GM23248 (cell line): ENCODE data around the gene MN1. TPM values are rescaled to one million over a fixed set of nuclear protein-coding genes. Genes with fewer than 3 reads are reported as not detected.

Experiments
- DNase-seq: peaks from one replicate; pipeline ENCODE4 v3.0.0-alpha.2; 2015
- H2AFZ ChIP-seq: fragments of 200-600 bp; sonication (generic); 2 replicates; pipeline ENCODE4 v1.6.1; 2016; ENCODE audit warnings: antibody characterized with exemption
- H3F3A ChIP-seq: fragments of 200-600 bp; sonication (generic); 2 replicates; pipeline ENCODE4 v1.6.1; 2016; ENCODE audit warnings: mild to moderate bottlenecking, antibody characterized with exemption, mixed run types; ENCODE audit not compliant: insufficient read depth
- H3K27ac ChIP-seq: fragments of 200-600 bp; sonication (generic); 2 replicates; pipeline ENCODE4 v1.5.1; 2016; ENCODE audit warnings: mild to moderate bottlenecking
- H3K27me3 ChIP-seq: fragments of 200-600 bp; sonication (generic); replicated peaks from 2 replicates; pipeline ENCODE4 v1.6.1; 2016; ENCODE audit warnings: mild to moderate bottlenecking; ENCODE audit not compliant: insufficient read depth
- H3K36me3 ChIP-seq: fragments of 200-600 bp; sonication (generic); 2 replicates; pipeline ENCODE4 v1.6.1; 2016; ENCODE audit warnings: low read depth, mild to moderate bottlenecking
- H3K4me1 ChIP-seq: fragments of 200-600 bp; sonication (generic); 2 replicates; pipeline ENCODE4 v1.6.1; 2016; ENCODE audit warnings: mild to moderate bottlenecking; ENCODE audit not compliant: insufficient read depth
- H3K4me2 ChIP-seq: fragments of 200-600 bp; sonication (generic); one replicate; pipeline ENCODE4 v1.6.1; 2016; ENCODE audit warnings: mild to moderate bottlenecking; ENCODE audit not compliant: unreplicated experiment
- H3K4me3 ChIP-seq: fragments of 200-600 bp; sonication (generic); 2 replicates; pipeline ENCODE4 v1.5.1; 2016; ENCODE audit warnings: mild to moderate bottlenecking
- H3K79me2 ChIP-seq: fragments of 200-600 bp; sonication (generic); 2 replicates; pipeline ENCODE4 v1.6.1; 2016; ENCODE audit warnings: mild to moderate bottlenecking; ENCODE audit not compliant: insufficient read depth
- H3K9ac ChIP-seq: fragments of 200-600 bp; sonication (generic); 2 replicates; pipeline ENCODE4 v1.6.1; 2016; ENCODE audit warnings: mild to moderate bottlenecking
- H3K9me2 ChIP-seq: fragments of 200-600 bp; sonication (generic); 2 replicates; pipeline ENCODE4 v1.6.1; 2016; ENCODE audit warnings: mixed run types, mild to moderate bottlenecking, moderate library complexity; ENCODE audit not compliant: insufficient read depth
- H3K9me3 ChIP-seq: fragments of 200-600 bp; sonication (generic); one replicate; pipeline ENCODE4 v1.6.1; 2017; ENCODE audit warnings: low read depth
- H4K20me1 ChIP-seq: fragments of 200-600 bp; sonication (generic); 2 replicates; pipeline ENCODE4 v1.6.0; 2016; ENCODE audit not compliant: insufficient read depth
- EZH2 ChIP-seq: fragments of 200-600 bp; sonication (generic); IDR thresholded peaks from 2 replicates; pipeline ENCODE4 v1.6.1; 2018; ENCODE audit warnings: antibody characterized with exemption, mild to moderate bottlenecking; ENCODE audit not compliant: insufficient read depth, poor library complexity, severe bottlenecking
- EZH2phosphoT487 ChIP-seq: fragments of 200-600 bp; sonication (generic); IDR thresholded peaks from 2 replicates; pipeline ENCODE4 v1.6.1; 2018; ENCODE audit warnings: antibody characterized with exemption, moderate library complexity, mild to moderate bottlenecking, low read depth; ENCODE audit not compliant: insufficient read depth
- WGBS, 2 experiments: methylation state at CpG; one replicate each; pipeline ENCODE4 v1.1.6; 2015 to 2017; ENCODE audit warnings: low lambda C conversion rate in 2 of 2, low coverage in 1 of 2; ENCODE audit errors: missing lambda C conversion rate in 2 of 2; 5-methylcytosine and 5-hydroxymethylcytosine counted together
- in situ Hi-C: fragments of 300-500 bp; cut with MboI; formaldehyde crosslinking; loops from 2 replicates; pipeline ENCODE4 v1.15.0; 2020
- polyA plus RNA-seq: library from polyadenylated mRNA; unstranded; fragments of >200 nt; fragmentation: Nextera tagmentation; extraction: Ambion mirVana; gene quantifications from 2 replicates; pipeline ENCODE4 v1.2.1, GENCODE V29; 2016
- total RNA-seq: library from RNA; depleted of rRNA; stranded (reverse); fragments of >200 nt; shearing (Covaris generic); gene quantifications from 2 replicates; pipeline ENCODE4 v1.2.3, GENCODE V29; 2014

MN1 gene
- total and polyA plus RNA-seq, 2 experiments from 2014 or later: 4.2 to 24.8 TPM

DNA sequence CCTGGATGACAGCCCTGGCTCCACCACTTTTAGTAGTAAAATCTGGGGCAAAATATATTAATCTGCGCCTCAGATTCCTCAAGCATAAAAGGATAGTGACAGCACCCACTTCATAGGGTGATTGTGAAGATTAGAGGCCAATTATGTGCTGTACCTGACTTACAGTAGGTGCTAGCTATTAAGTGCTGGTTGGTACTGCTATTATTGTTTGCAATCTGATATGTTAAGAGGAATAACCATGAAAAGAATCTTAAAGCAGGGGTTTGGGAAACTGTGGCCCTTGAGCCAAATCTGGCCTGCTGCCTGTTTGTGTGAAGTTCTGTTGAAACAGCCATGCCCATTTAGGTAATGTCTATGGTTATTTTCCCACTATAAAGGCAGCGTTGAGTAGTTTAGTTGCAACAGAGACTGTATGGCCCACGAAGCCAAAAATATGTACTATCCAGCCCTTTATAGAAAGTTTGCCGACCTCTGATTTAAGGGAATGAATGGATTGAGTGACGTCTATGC lies 44.7 kb upstream of the MN1 start:
- H3K4me3 ChIP-seq: no peak overlapping the region
- in situ Hi-C loops: no loop called here
- no peaks in the 10 kb centered on the region for H4K20me1 ChIP-seq
- TF ChIP-seq EZH2 (no peak), EZH2phosphoT487 (no peak)
- no peaks in the 10 kb centered on the region for H3K9me2 ChIP-seq
- H3K9me3 ChIP-seq: no peaks in the 10 kb centered on the region
- no peaks in the 10 kb centered on the region for H3K27me3 ChIP-seq
- peaks cover 15% of the 10 kb centered on the region; the same call in 1 of the 2 replicates for H3K79me2 ChIP-seq
- WGBS, 2 experiments: 84 to 91% methylated on average over 5 of the region's 5 CpGs
- H3K36me3 ChIP-seq: peaks cover 25% of the 10 kb centered on the region
- no peak overlapping the region for H3K27ac ChIP-seq
- H3K4me1 ChIP-seq: peaks cover 14% of the 10 kb centered on the region
- H3F3A ChIP-seq: peaks cover 10% of the 10 kb centered on the region; the same call in 1 of the 2 replicates
- H2AFZ ChIP-seq: no peak overlapping the region
- H3K4me2 ChIP-seq: no peak overlapping the region
- H3K9ac ChIP-seq: no peak overlapping the region
- DNase-seq: no peak

DNA sequence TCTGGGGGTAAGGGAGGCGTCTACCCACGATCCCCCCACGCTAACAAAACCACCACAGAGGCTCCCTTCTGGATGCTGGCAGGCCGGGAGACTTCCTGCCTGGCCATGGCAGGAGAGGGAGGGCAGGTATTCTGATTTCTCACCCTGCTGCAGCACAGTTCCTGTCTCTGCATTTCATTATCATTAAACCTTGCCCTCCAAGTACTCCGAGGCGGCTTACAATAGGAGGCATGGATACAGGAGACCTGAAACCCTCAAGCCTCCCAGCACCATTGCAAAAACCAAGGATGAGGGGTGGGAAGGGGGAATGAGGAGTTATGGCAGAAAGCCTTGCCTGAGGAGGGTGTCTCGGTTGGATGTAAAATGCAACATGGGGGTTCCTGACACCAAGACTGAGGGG lies 44.1 kb upstream of the MN1 start:
- DNase-seq: no peak
- Histone ChIP-seq H3K79me2 (0 out of 2 replicates have a peak, but pooled peaks cover 9% of the 10 kb centered on the region), H3K4me3 (no peak overlapping the region), H3K4me2 (no peak overlapping the region), H3K36me3 (peaks cover 19% of the 10 kb centered on the region), H3F3A (peaks cover 10% of the 10 kb centered on the region; the same call in 1 of the 2 replicates), H3K27me3 (no peaks in the 10 kb centered on the region), H2AFZ (no peak overlapping the region), H3K27ac (no peak overlapping the region), H3K9ac (no peak overlapping the region), H4K20me1 (no peaks in the 10 kb centered on the region), H3K4me1 (peaks cover 14% of the 10 kb centered on the region), H3K9me2 (no peaks in the 10 kb centered on the region), H3K9me3 (no peaks in the 10 kb centered on the region)
- TF ChIP-seq EZH2 (no peak), EZH2phosphoT487 (no peak)
- WGBS, 2 experiments: 91 to 92% methylated on average over 7 of the region's 7 CpGs
- in situ Hi-C loops: no loop called here

DNA sequence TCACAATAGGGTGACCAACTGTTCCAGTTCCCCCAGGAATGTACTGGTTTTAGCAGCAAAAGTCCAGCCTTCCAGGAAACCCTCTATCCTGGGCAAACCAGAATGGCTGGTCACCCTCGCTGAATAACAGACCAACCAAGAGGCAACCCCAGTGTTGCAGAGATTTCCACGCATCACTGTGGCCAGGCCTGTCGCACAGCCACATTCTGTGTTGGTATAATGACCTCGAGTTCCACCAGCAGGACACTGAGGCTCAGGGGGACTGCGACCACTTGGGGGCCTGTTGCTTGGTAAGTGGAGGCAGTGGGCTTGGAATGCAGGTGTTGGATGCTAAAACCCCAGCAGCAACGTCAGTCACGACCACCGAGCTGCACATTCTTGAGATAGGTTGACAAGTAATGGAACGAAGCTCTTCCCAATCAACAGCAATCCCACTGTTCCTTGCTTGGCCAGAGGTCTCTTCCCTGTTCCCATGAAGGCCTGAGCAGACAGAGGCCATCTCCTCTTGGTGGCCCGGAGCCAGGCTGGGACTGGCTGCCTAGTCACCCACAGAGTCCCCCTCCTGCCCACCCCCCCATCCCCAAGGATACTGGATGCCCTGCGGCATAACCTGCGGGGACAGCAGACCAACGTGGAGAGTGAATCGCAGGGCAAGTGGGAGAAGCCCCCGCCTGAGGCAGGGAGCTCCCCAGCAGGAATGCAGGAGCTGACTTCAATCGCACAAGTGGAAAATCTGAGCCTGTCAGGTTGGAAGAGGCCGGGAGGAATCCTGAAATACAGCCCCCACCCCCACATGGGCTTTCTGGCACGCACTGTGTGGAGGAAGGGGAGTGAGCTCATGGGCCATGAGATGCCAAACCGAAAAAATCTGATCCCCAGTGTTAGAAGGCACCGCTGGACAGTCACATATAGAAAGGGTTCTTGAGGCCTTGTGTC lies 43.4 kb upstream of the MN1 start:
- H3K9me2 ChIP-seq: no peaks in the 10 kb centered on the region
- DNase-seq: no peak
- no peaks in the 10 kb centered on the region for H3K9me3 ChIP-seq
- peaks cover 14% of the 10 kb centered on the region; the same call in 1 of the 2 replicates for H3K36me3 ChIP-seq
- no peaks in the 10 kb centered on the region for H3K27me3 ChIP-seq
- TF ChIP-seq EZH2phosphoT487: no peak
- no peak for TF ChIP-seq EZH2
- in situ Hi-C loops: no loop called here
- no peak overlapping the region for H2AFZ ChIP-seq
- WGBS, 2 experiments: 91 to 93% methylated on average over 18 to 20 of the region's 20 CpGs
- H3K4me3 ChIP-seq: no peak overlapping the region
- no peak overlapping the region for H3K9ac ChIP-seq
- no peak overlapping the region for H3K27ac ChIP-seq
- peaks cover 14% of the 10 kb centered on the region for H3K4me1 ChIP-seq
- peaks cover 10% of the 10 kb centered on the region; the same call in 1 of the 2 replicates for H3F3A ChIP-seq
- H3K79me2 ChIP-seq: 0 out of 2 replicates have a peak, but pooled peaks cover 1% of the 10 kb centered on the region
- H3K4me2 ChIP-seq: no peak overlapping the region
- H4K20me1 ChIP-seq: no peaks in the 10 kb centered on the region

DNA sequence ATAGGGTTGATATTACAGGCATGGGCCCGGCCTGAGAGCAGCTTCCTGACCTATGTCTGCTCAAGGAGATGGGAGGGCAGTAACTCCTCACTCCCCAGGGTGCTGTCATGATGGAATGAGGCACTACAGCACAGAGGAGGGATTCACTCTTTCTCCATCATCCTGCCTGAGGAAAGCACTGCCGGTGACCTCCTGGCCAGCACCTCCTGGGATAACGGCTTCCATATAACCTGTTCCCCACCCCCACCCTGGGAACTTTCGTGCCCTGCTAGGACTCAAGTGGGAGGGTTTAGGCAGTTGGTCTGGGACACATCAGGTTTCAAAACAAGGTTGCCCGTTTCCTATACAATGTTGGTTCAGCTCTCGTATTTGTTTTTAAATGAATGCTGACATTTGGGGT lies 42.7 kb upstream of the MN1 start:
- H3K4me1 ChIP-seq: peaks cover 14% of the 10 kb centered on the region
- H3K79me2 ChIP-seq: no peaks in the 10 kb centered on the region
- no peaks in the 10 kb centered on the region for H3K9me2 ChIP-seq
- no peak overlapping the region for H3K4me2 ChIP-seq
- H3K4me3 ChIP-seq: no peak overlapping the region
- in situ Hi-C loops: no loop called here
- H3K9ac ChIP-seq: no peak overlapping the region
- H3K27me3 ChIP-seq: no peaks in the 10 kb centered on the region
- H4K20me1 ChIP-seq: no peaks in the 10 kb centered on the region
- no peak for DNase-seq
- H2AFZ ChIP-seq: no peak overlapping the region
- no peak overlapping the region for H3K27ac ChIP-seq
- peaks cover 8% of the 10 kb centered on the region; the same call in 1 of the 2 replicates for H3K36me3 ChIP-seq
- WGBS, 2 experiments: 98 to 100% methylated on average over 6 of the region's 6 CpGs
- H3K9me3 ChIP-seq: no peaks in the 10 kb centered on the region
- H3F3A ChIP-seq: peaks cover 10% of the 10 kb centered on the region; the same call in 1 of the 2 replicates
- no peak for TF ChIP-seq EZH2
- no peak for TF ChIP-seq EZH2phosphoT487
